Measurements from ENCODE around the gene P3R3URF. TPM values are rescaled to one million over a fixed set of nuclear protein-coding genes. Genes with fewer than 3 reads are reported as not detected.

Gene P3R3URF
- total RNA-seq, 1 donor from 2014 or later: not detected

- intact Hi-C loops (cut with micrococcal nuclease): loop anchor here (5.0 kb wide), 1 partner anchor 330 kb away; the partner anchor contains the start of gene MAST2
- peaks cover 24% of the 10 kb centered on the region for H3K4me1 Mint-ChIP-seq (ENCODE audit: low read depth)
- H3K36me3 Mint-ChIP-seq (ENCODE audit: low read depth): no peaks in the 10 kb centered on the region
- H3K27me3 Mint-ChIP-seq (ENCODE audit: low read depth): peaks cover 60% of the 10 kb centered on the region
- no peaks in the 10 kb centered on the region for H3K9me3 Mint-ChIP-seq
- peak overlapping the region; percentile 94 for H3K4me3 Mint-ChIP-seq (ENCODE audit: low read depth)
- peak overlapping the region; percentile 78 for H3K27ac Mint-ChIP-seq
- DNase-seq (ENCODE audit: low spot score): peak; percentile 15
Measured at GRCh38 chr1:46131712-46132528, 44.4 kb downstream of the P3R3URF start.

GRCh38 chr1:46131093-46131492 lies 45.2 kb downstream of the P3R3URF start:
- H3K4me1 Mint-ChIP-seq (ENCODE audit: low read depth): peaks cover 24% of the 10 kb centered on the region
- H3K27me3 Mint-ChIP-seq (ENCODE audit: low read depth): peaks cover 52% of the 10 kb centered on the region
- no peaks in the 10 kb centered on the region for H3K36me3 Mint-ChIP-seq (ENCODE audit: low read depth)
- H3K27ac Mint-ChIP-seq: no peak overlapping the region
- H3K9me3 Mint-ChIP-seq: no peaks in the 10 kb centered on the region
- H3K4me3 Mint-ChIP-seq (ENCODE audit: low read depth): peak overlapping the region; percentile 94
- no peak for DNase-seq (ENCODE audit: low spot score)
- intact Hi-C loops (cut with micrococcal nuclease): loop anchor here (5.0 kb wide), 1 partner anchor 329 kb away; the partner anchor contains the start of gene MAST2

- H3K9me3 Mint-ChIP-seq: no peaks in the 10 kb centered on the region
- H3K27me3 Mint-ChIP-seq (ENCODE audit: low read depth): peaks cover 51% of the 10 kb centered on the region
- no peak overlapping the region for H3K4me3 Mint-ChIP-seq (ENCODE audit: low read depth)
- no peak overlapping the region for H3K27ac Mint-ChIP-seq
- peaks cover 24% of the 10 kb centered on the region for H3K4me1 Mint-ChIP-seq (ENCODE audit: low read depth)
- no peak for DNase-seq (ENCODE audit: low spot score)
- intact Hi-C loops (cut with micrococcal nuclease): loop anchor here (5.0 kb wide), 1 partner anchor 328 kb away; the partner anchor contains the start of gene MAST2
- no peaks in the 10 kb centered on the region for H3K36me3 Mint-ChIP-seq (ENCODE audit: low read depth)
Measured at GRCh38 chr1:46130606-46131005, 45.7 kb downstream of the P3R3URF start.

GRCh38 chr1:46130121-46130520 lies 46.2 kb downstream of the P3R3URF start:
- peaks cover 52% of the 10 kb centered on the region for H3K27me3 Mint-ChIP-seq (ENCODE audit: low read depth)
- intact Hi-C loops (cut with micrococcal nuclease): loop anchor here (5.0 kb wide), 1 partner anchor 328 kb away; the partner anchor contains the start of gene MAST2
- H3K4me3 Mint-ChIP-seq (ENCODE audit: low read depth): no peak overlapping the region
- no peaks in the 10 kb centered on the region for H3K36me3 Mint-ChIP-seq (ENCODE audit: low read depth)
- H3K4me1 Mint-ChIP-seq (ENCODE audit: low read depth): peaks cover 24% of the 10 kb centered on the region
- no peak overlapping the region for H3K27ac Mint-ChIP-seq
- H3K9me3 Mint-ChIP-seq: no peaks in the 10 kb centered on the region
- DNase-seq (ENCODE audit: low spot score): no peak

- intact Hi-C loops (cut with micrococcal nuclease): no loop called here
- H3K36me3 Mint-ChIP-seq (ENCODE audit: low read depth): no peaks in the 10 kb centered on the region
- no peak overlapping the region for H3K4me3 Mint-ChIP-seq (ENCODE audit: low read depth)
- no peak overlapping the region for H3K27ac Mint-ChIP-seq
- H3K4me1 Mint-ChIP-seq (ENCODE audit: low read depth): peaks cover 16% of the 10 kb centered on the region
- H3K27me3 Mint-ChIP-seq (ENCODE audit: low read depth): peaks cover 45% of the 10 kb centered on the region
- DNase-seq (ENCODE audit: low spot score): no peak
- H3K9me3 Mint-ChIP-seq: no peaks in the 10 kb centered on the region
Measured at GRCh38 chr1:46128344-46128743, 47.9 kb downstream of the P3R3URF start.

Other genes starting within 250 kb of the P3R3URF start
- gene PIK3R3, start 43.9 kb downstream of the P3R3URF start, total RNA-seq: 2.8 and 3.3 TPM in 2 replicates
- gene TSPAN1, start 1.4 kb downstream of the P3R3URF start, total RNA-seq: 0.46 TPM in 1 of 2 replicates, not detected in the other
- gene POMGNT1, start 21.9 kb upstream of the P3R3URF start, total RNA-seq: 67.0 and 67.8 TPM in 2 replicates
- 0.18 TPM in 1 of 2 replicates, not detected in the other for gene LURAP1, start 26.8 kb upstream of the P3R3URF start, total RNA-seq
- 48.0 and 49.0 TPM in 2 replicates for gene RAD54L, start 71.3 kb upstream of the P3R3URF start, total RNA-seq
- 70.1 and 70.6 TPM in 2 replicates for gene LRRC41, start 127.1 kb upstream of the P3R3URF start, total RNA-seq
- gene UQCRH, start 127.2 kb upstream of the P3R3URF start, total RNA-seq: 262 and 275 TPM in 2 replicates
- 37.2 and 37.6 TPM in 2 replicates for gene NSUN4, start 164.3 kb upstream of the P3R3URF start, total RNA-seq
- 2.4 and 3.8 TPM in 2 replicates for gene FAAH, start 217.8 kb upstream of the P3R3URF start, total RNA-seq

Measured in activated T-helper 2 cell treated with anti-CD3 and anti-CD28 coated beads, Interferon-gamma antibody, Interleukin-2, Interleukin-4, amounts not matched to agents 10 μg/mL and 5 μg/mL and 100 μg/mL, durations not matched to agents 14 hours and 24 hours and 36 hours (primary cell).